OCI-LY1 (cell line): ENCODE measurements around the gene CIB2.

ENCODE experiments used
- EZH2 ChIP-seq: fragments of 200-600 bp; sonication (generic), shearing (Covaris generic); IDR thresholded peaks from 2 replicates; pipeline ENCODE4 v1.8.0; 2017; ENCODE audit warnings: borderline replicate concordance, mixed run types, mild to moderate bottlenecking, antibody characterized with exemption, low read length, moderate library complexity, mixed read lengths
- TF ChIP-seq, protein P1 (sequence below): fragments of 200-600 bp; sonication (generic), shearing (Covaris generic); IDR thresholded peaks from 2 replicates; pipeline ENCODE4 v1.5.1; 2017; ENCODE audit warnings: mild to moderate bottlenecking, antibody characterized with exemption, low read length, moderate library complexity, mixed read lengths

DNA sequence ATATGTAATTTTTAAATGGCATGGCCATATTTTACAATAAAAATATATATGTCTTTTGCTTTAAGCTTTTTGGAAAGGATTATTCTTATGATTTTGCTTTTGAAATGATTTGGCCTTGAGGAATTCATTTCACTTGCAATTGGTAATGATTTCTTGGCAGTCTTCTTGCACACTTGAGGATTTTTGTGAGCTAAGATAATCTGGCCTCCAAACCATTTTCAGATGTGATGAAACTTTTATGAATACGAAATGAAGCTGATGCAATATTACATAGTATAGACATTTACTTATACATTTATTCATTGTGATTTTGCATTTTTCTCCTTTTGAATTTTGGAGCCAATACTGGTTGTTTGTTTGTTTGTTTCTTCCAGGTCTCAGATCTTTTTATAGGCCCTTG, 45.3 kb downstream of the CIB2 start:
- TF ChIP-seq, protein P1, sequence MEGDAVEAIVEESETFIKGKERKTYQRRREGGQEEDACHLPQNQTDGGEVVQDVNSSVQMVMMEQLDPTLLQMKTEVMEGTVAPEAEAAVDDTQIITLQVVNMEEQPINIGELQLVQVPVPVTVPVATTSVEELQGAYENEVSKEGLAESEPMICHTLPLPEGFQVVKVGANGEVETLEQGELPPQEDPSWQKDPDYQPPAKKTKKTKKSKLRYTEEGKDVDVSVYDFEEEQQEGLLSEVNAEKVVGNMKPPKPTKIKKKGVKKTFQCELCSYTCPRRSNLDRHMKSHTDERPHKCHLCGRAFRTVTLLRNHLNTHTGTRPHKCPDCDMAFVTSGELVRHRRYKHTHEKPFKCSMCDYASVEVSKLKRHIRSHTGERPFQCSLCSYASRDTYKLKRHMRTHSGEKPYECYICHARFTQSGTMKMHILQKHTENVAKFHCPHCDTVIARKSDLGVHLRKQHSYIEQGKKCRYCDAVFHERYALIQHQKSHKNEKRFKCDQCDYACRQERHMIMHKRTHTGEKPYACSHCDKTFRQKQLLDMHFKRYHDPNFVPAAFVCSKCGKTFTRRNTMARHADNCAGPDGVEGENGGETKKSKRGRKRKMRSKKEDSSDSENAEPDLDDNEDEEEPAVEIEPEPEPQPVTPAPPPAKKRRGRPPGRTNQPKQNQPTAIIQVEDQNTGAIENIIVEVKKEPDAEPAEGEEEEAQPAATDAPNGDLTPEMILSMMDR = no peak
- TF ChIP-seq EZH2 = no peak
